Naive B cell (primary cell): ENCODE data around the gene MRPL36. TPM values are rescaled to one million over a fixed set of nuclear protein-coding genes. Genes with fewer than 3 reads are reported as not detected.

Experiments used
- ATAC-seq, 2 donors: fragments of 150-1000 bp; cut with Tn5 transposase; 2 replicates each; pipeline ENCODE4 v1.10.0; 2021; ENCODE audit warnings: low read depth in 2 of 2, mild to moderate bottlenecking in 2 of 2, moderate library complexity in 2 of 2
- DNase-seq: peaks from one replicate; pipeline ENCODE4 v3.0.0; 2022
- H3K27ac Mint-ChIP-seq, 6 donors: one replicate each; pipeline ENCODE4 v1.8.0; 2020 to 2022; ENCODE audit warnings: mild to moderate bottlenecking in 6 of 6, mixed read lengths in 6 of 6, moderate library complexity in 5 of 6, inconsistent platforms in 2 of 6
- H3K27me3 Mint-ChIP-seq, 3 donors: one replicate each; pipeline ENCODE4 v1.8.0; 2021 to 2022; ENCODE audit warnings: mixed read lengths in 3 of 3, mild to moderate bottlenecking in 1 of 3
- H3K36me3 Mint-ChIP-seq, 2 donors: one replicate each; pipeline ENCODE4 v1.8.0; 2020 to 2022; ENCODE audit warnings: mixed read lengths in 2 of 2, inconsistent platforms in 1 of 2, mild to moderate bottlenecking in 1 of 2
- H3K4me1 Mint-ChIP-seq, 3 donors: one replicate each; pipeline ENCODE4 v1.8.0; 2020 to 2022; ENCODE audit warnings: mixed read lengths in 3 of 3, inconsistent platforms in 1 of 3, mild to moderate bottlenecking in 1 of 3, moderate library complexity in 1 of 3
- H3K4me3 Mint-ChIP-seq, 8 donors: one replicate each; pipeline ENCODE4 v1.8.0; 2020 to 2022; ENCODE audit warnings: mild to moderate bottlenecking in 8 of 8, mixed read lengths in 8 of 8, moderate library complexity in 8 of 8, inconsistent platforms in 2 of 8
- H3K9me3 Mint-ChIP-seq, 7 donors: one replicate each; pipeline ENCODE4 v1.8.0; 2020 to 2022; ENCODE audit warnings: mixed read lengths in 7 of 7, mild to moderate bottlenecking in 5 of 7, inconsistent platforms in 2 of 7, moderate library complexity in 1 of 7
- polyA plus RNA-seq, 6 donors: library from polyadenylated mRNA; unstranded; fragments of 300-500 nt; fragmentation: Illumina TruSeq; gene quantifications; one replicate each; pipeline ENCODE4 v1.2.3, GENCODE V29; 2021; ENCODE audit warnings: low read depth in 6 of 6

Gene MRPL36
- polyA plus RNA-seq, 6 donors from 2014 or later: 52.1 to 105 (median 63.1) TPM

DNA sequence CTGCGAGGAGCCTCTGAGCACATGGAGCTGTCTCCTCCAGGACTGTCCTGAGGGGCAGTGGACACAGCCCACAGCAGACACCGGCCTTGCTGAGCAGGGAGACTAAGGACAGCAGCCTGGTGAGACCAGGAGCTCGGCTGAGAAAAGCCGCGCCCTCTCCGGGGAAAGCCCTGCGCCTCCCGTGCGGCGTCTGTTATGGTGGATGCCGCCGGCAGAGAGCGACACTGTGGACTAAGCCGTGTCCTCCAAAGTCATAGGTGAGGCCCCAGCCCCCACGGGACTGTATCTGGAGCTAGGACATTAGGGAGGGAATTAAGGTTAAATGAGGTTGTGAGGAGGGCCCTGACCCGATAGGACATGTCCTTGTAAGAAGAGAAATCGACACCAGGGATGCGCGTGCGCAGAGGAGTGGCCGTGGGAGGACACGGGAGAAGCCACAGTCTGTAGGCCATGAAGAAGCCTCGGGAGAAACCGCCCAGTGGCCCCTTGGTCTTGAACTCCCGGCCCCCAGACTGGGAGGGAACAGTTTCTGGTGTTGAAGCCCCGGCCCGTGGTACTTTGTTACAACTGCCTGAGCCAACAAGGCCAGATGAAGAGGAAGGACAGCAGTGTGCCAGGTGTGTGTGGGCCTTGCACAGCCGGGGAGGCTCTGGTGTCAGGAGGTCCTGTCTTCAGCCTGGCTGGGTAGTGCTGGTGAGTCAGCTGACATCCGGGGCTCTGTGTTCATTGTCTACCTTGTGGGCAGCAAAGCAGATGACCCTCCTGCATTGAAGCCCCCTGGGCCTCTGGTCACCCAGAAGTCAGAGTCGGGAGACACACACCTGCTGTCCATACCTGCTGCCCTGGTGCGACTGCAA is 22.1 kb downstream of the MRPL36 start:
- peaks cover 0 to 4% (median 3%) of the 10 kb centered on the region in 3 donors for H3K4me1 Mint-ChIP-seq
- H3K27ac Mint-ChIP-seq: no peak overlapping the region
- H3K4me3 Mint-ChIP-seq: no peak overlapping the region
- H3K36me3 Mint-ChIP-seq: no peaks in the 10 kb centered on the region
- DNase-seq (no peak), ATAC-seq (no peak)
- peaks cover 11 to 47% (median 44%) of the 10 kb centered on the region in 3 donors for H3K27me3 Mint-ChIP-seq
- H3K9me3 Mint-ChIP-seq: peaks cover 0 to 5% (median 0%) of the 10 kb centered on the region in 7 donors

DNA sequence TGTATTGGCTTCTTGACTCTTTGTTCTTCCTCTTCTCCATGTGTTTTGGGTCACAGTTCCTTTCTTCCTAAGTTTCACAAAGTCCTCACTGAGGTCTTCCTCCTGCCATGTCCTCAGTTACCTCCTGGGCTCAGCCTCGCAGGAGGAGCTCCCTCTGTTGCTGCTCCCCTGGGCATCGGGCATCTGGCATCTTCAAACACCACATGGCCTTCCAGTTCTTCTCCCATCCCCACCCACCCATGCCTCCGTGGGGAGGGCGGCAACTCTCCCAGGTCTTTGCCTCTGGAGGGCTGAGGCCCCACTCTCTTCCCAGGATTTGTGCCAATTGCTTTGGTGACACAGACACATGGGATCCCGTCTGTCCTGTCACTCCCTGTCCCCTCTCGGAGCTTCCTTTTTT is 22.8 kb downstream of the MRPL36 start:
- DNase-seq (no peak), ATAC-seq (no peak)
- no peaks in the 10 kb centered on the region for H3K36me3 Mint-ChIP-seq
- no peaks in the 10 kb centered on the region for H3K4me1 Mint-ChIP-seq
- no peak overlapping the region for H3K4me3 Mint-ChIP-seq
- H3K27me3 Mint-ChIP-seq: peaks cover 8 to 47% (median 42%) of the 10 kb centered on the region in 3 donors
- no peak overlapping the region for H3K27ac Mint-ChIP-seq
- peaks cover 0 to 5% (median 0%) of the 10 kb centered on the region in 7 donors for H3K9me3 Mint-ChIP-seq

DNA sequence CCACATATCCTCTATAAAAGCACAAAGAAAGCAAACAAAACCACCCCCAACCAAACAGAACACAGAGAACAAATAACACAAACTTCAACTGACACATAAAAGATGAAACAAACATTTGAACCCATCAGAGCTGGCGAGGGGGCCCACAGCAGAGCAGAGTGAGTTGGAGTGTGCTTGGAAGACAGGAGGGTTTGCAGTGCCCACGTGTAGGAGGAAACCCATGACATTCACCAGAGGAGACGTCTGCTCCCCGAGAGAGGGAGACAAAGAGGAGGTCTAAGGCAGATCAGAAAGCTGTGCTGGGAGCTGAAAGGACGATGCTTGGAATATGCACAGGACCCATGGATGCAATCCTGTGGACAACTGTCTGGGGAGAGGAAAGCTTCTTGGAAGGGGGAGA is 27.0 kb downstream of the MRPL36 start:
- Mint-ChIP-seq H3K9me3 (peaks cover 0 to 5% (median 0%) of the 10 kb centered on the region in 7 donors), H3K4me3 (no peak overlapping the region), H3K27ac (no peak overlapping the region), H3K36me3 (no peaks in the 10 kb centered on the region), H3K27me3 (peaks cover 9 to 43% (median 34%) of the 10 kb centered on the region in 3 donors), H3K4me1 (no peaks in the 10 kb centered on the region)
- no peak for ATAC-seq
- no peak for DNase-seq

DNA sequence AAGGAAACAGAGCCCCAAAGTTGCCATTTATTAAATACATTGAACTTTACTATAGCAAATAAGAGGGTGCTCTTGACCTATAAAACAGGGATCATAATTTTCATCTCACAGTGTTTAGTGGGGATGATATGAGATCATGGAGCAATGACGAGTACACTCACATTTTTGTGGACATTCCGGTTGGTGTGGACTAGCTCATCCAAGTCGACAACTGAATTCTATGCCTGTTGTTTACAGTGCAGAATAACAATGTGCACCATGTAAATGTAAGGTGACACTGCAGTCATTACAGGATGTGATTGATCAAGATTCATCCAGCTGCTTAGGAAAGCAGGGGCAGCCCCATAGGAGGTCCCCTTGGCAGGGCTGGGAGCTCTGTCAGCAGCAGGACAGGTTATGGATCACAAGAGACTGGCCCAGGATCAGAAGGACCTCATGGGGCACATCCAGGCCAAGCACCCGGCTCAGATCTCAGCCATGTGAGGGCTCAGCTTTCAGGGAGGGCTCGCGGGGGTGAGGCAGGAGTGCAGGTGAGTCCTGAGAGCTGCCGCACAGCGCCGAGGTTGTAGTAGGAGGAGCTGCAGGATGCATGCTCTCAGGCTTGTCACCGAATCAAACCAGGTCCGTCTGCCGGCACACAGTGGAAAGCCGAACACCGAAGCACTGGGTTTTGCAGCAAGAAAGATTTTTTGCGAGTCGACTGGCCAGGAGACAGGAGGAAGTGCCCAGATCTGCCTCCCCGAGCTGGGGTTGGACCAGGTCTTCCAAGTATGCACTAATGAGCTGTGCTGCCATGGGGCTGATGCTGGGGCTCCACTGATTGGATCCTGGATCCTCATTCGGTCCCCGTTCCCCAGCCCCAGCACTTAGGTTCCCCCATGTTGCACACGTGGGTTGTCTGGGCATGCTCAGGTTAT is 28.2 kb downstream of the MRPL36 start:
- Mint-ChIP-seq H3K4me3 (no peak overlapping the region), H3K4me1 (no peaks in the 10 kb centered on the region), H3K36me3 (no peaks in the 10 kb centered on the region), H3K9me3 (peaks cover 0 to 5% (median 0%) of the 10 kb centered on the region in 7 donors), H3K27me3 (peaks cover 9 to 36% (median 28%) of the 10 kb centered on the region in 3 donors), H3K27ac (no peak overlapping the region)
- ATAC-seq: no peak
- no peak for DNase-seq

DNA sequence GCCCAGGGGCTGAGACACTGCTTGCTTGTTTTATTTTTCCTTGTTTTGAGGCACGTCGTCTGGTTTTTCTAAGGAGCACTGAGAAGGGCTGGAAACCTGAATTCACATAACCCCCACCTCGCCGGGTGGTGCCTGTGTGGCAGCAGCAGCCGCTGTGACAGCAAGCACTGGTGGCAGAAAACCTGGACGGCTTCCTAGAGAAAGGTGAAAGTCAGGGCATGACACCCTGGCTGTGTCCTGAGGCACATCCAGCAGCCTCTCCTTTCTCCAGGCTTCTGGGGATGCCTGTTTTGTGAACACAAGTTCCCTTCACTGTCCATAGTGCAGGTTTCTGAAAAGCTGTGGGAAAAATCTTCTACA is 29.2 kb downstream of the MRPL36 start:
- Mint-ChIP-seq H3K27me3 (peaks cover 9 to 36% (median 28%) of the 10 kb centered on the region in 3 donors), H3K4me3 (no peak overlapping the region), H3K9me3 (peaks cover 0 to 2% (median 0%) of the 10 kb centered on the region in 7 donors), H3K36me3 (no peaks in the 10 kb centered on the region), H3K27ac (no peak overlapping the region), H3K4me1 (no peaks in the 10 kb centered on the region)
- DNase-seq (no peak), ATAC-seq (no peak)

DNA sequence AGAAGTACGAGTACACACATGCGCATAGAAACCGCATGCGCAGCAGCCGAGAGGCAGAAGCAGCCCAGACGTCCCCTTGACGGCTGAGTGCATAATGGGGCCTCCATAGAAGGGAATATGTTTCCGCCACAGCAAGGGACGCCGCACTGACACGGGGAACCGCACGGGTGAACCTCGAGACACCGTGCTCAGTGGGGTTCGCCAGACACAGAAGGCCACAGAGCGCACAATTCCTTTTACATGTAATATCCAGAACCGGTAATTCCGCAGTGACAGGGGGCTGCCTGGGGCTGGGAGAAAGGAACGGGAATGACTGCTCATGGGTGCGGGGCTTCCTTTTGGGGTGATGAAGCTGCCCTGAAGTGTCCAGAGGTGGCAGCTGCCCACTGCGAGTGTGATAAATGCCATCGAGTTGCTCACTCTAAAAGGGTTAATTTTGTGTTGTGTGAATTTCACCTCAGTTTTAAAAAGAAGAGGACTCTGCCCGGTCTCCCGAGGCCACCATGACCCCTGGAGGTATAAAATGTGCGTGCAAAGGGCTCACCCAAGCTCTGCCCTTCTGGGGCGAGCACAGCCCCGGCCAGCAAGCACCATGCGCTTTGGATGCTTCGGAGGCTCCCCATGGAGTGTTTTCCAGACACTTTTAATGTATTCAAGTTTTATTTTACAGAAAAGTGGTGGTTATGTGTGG is 29.7 kb downstream of the MRPL36 start:
- H3K9me3 Mint-ChIP-seq: peaks cover 0 to 2% (median 0%) of the 10 kb centered on the region in 7 donors
- no peaks in the 10 kb centered on the region for H3K36me3 Mint-ChIP-seq
- peaks cover 0 to 2% (median 0%) of the 10 kb centered on the region in 3 donors for H3K4me1 Mint-ChIP-seq
- no peak overlapping the region for H3K4me3 Mint-ChIP-seq
- no peak overlapping the region for H3K27ac Mint-ChIP-seq
- ATAC-seq: no peak
- no peak for DNase-seq
- H3K27me3 Mint-ChIP-seq: peaks cover 9 to 39% (median 30%) of the 10 kb centered on the region in 3 donors

DNA sequence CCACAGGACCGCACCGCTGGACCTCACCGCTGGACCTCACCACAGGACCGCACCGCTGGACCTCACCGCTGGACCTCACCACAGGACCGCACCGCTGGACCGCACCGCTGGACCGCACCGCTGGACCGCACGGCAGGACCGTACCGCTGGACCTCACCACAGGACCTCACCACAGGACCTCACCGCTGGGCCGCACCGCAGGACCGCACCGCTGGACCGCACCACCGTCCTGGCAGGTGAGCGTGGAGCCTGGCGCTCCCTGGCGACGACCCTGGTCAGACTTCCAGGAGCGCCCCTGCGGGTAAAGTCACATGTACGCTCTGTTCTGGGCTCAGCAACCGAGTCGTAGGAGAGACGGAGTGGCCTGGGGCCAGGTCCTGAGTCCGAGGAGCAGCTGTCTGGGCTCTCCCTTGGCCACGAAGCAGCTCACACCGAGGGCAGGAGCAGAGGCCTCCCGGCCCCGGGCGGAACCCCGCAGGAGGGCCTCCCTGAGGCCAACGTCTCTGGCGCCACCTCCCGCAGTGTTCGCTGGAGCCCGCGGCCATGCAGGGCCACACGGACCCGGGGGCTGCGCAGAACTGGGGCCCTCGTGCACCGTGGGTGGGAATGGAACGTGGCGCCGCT is 30.5 kb downstream of the MRPL36 start:
- Mint-ChIP-seq H3K4me1 (peaks cover 0 to 2% (median 0%) of the 10 kb centered on the region in 3 donors), H3K27me3 (peaks cover 9 to 46% (median 38%) of the 10 kb centered on the region in 3 donors), H3K9me3 (peaks cover 0 to 2% (median 0%) of the 10 kb centered on the region in 7 donors), H3K27ac (no peak overlapping the region), H3K4me3 (no peak overlapping the region), H3K36me3 (no peaks in the 10 kb centered on the region)
- DNase-seq (no peak), ATAC-seq (no peak)

DNA sequence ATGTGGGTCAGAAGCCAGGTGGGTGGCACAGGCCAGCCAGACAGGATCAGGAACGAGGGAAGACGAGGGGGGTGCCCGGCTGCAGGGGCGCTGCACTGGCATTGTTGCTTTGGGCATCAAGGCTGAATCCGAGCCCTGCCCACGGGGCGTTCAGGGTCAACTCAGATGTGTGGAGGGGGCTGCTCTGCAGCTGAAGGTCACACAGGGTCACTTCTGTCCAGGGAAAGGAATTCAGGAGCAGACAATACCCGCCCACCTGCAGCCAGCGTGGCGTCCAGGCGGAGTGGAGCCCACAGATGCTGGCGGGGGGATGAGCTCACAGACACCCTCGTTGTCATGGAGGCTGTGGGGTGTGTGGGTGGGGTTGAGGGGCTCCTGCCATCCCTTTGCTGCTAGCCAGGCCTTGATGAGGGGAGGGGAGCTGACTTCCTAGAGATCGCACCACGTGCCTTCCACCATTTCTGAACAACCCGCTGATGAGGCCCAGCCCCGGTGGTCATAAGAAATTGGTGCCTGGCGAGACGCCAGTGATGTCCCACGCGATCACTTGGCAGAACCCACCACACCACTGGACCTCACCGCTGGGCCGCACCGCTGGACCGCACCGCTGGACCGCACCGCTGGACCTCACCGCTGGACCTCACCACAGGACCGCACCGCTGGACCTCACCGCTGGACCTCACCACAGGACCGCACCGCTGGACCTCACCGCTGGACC is 31.2 kb downstream of the MRPL36 start:
- DNase-seq (no peak), ATAC-seq (no peak)
- Mint-ChIP-seq H3K27ac (no peak overlapping the region), H3K9me3 (peaks cover 0 to 2% (median 0%) of the 10 kb centered on the region in 7 donors), H3K4me3 (no peak overlapping the region), H3K36me3 (no peaks in the 10 kb centered on the region), H3K27me3 (peaks cover 13 to 50% (median 41%) of the 10 kb centered on the region in 3 donors), H3K4me1 (peaks cover 0 to 2% (median 0%) of the 10 kb centered on the region in 3 donors)

DNA sequence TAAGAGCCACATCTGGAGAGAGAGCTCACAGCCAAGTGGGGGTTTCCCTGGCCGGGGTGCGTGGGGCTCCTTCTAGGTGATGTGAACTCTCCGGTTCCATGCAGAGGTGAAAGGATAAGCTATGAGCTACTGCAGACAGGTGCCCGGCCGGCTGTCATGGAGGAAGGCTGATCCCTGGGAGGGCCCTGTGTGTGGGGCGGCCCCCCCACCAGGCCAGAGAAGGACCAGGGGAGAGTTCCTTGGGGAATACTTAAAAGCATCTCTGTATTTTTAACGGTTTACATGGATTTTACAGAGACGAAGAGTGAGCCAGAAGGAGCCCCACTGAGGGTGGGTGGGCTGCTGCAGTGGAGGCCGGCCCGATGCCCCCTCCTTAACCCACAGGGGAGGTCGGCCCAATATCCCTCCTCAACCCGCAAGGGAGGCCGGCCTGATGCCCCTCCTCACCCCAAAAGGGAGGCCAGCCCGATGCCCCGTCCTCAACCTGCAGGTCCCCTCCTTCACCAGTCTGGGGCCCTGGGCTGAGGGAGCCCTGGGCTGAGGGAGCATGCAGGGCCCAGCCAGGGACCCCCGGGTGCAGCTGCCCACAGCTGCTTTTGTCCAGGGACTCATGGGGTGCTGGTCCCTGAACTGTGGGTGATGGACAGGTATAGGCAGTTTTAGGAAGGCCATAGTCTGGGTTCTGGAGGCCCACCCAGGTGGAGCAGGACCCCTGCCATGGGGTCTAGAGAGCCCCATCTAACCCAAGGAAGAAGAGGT is 31.9 kb downstream of the MRPL36 start:
- ATAC-seq (no peak), DNase-seq (no peak)
- H3K4me1 Mint-ChIP-seq: peaks cover 0 to 2% (median 0%) of the 10 kb centered on the region in 3 donors
- no peaks in the 10 kb centered on the region for H3K36me3 Mint-ChIP-seq
- H3K27me3 Mint-ChIP-seq: peaks cover 11 to 50% (median 40%) of the 10 kb centered on the region in 3 donors
- H3K27ac Mint-ChIP-seq: no peak overlapping the region
- H3K4me3 Mint-ChIP-seq: no peak overlapping the region
- no peaks in the 10 kb centered on the region for H3K9me3 Mint-ChIP-seq

DNA sequence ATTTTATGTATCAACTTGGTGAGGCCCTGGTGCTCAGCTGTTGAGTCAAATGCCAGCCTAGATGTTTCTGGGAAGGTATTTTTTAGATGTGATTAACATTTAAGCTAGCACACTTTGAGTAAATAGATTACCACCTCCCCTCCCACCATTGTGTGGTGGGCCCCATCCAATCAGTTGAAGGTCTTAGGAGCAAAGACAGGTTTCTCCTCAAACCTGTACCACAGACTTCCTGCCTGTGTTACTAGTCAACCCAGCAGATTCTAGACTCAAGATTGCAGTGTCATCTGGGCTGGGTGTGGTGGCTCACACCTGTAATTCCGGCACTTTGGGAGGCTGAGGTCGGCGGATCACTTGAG is 33.8 kb downstream of the MRPL36 start:
- Mint-ChIP-seq H3K4me1 (peaks cover 0 to 2% (median 0%) of the 10 kb centered on the region in 3 donors), H3K27ac (no peak overlapping the region), H3K4me3 (no peak overlapping the region), H3K36me3 (no peaks in the 10 kb centered on the region), H3K27me3 (peaks cover 13 to 45% (median 41%) of the 10 kb centered on the region in 3 donors), H3K9me3 (peaks cover 0 to 3% (median 0%) of the 10 kb centered on the region in 7 donors)
- DNase-seq (no peak), ATAC-seq (no peak)

DNA sequence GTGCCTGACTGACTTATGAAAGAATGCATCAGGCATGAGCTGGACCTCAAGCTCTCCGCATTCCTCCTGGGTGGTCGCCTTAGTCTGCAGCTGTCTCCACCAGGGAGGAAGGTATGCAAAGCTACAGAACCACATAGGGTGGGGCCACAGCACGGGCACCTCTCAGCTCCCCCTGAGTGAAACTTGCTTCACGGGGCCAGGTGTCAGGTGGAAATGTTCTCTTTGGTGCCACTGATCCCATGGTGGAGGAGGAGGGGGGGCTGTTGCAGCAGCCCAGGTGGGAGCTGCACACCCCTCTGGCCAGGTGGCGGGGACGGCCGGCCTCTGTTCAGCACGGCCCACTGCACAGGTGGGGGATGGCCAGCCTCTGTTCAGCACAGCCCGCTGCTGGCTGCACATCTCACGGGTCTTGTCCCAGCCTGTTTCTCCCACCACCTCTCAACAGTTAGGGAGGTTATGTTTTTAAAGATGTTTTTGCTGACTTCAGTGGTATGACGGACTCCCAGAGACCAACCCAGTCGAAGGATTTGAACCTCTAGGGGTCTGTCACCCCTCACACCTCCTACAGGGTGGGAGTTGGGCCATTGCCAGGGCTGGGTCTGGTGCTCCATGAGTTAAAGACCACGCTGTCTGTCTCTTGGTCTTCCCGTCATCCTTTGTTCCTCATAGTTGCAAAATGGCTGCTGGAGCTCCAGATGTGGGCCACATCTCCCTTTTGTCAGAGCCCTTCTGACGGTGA is 34.3 kb downstream of the MRPL36 start:
- H3K4me3 Mint-ChIP-seq: no peak overlapping the region
- peaks cover 9 to 41% (median 36%) of the 10 kb centered on the region in 3 donors for H3K27me3 Mint-ChIP-seq
- no peak overlapping the region for H3K27ac Mint-ChIP-seq
- ATAC-seq (no peak), DNase-seq (no peak)
- no peaks in the 10 kb centered on the region for H3K36me3 Mint-ChIP-seq
- H3K9me3 Mint-ChIP-seq: peaks cover 0 to 3% (median 0%) of the 10 kb centered on the region in 7 donors
- peaks cover 0 to 2% (median 0%) of the 10 kb centered on the region in 3 donors for H3K4me1 Mint-ChIP-seq
